T-cell (primary cell): ENCODE data around the gene WDR54. TPM values are rescaled to one million over a fixed set of nuclear protein-coding genes. Genes with fewer than 3 reads are reported as not detected.

Experiments used
- ATAC-seq, 4 experiments: fragments of 200-7000 bp in 3 of 4; fragments of 150-1000 bp in 1 of 4; cut with Tn5 transposase; replicated peaks in 1 of 4; 1 replicate in 3 of 4; 2 replicates in 1 of 4; pipeline ENCODE4 v1.10.0; 2021; ENCODE audit warnings: moderate library complexity in 3 of 4, mild to moderate bottlenecking in 2 of 4, moderate number of reproducible peaks in 1 of 4
- CTCF ChIA-PET, 2 donors: fragments of 300-600 bp; sonication (Branson Sonifier 250); formaldehyde crosslinking; loops; one replicate each; lab custom pipeline; 2022; ENCODE audit warnings: antibody characterized with exemption in 2 of 2; lab: Charles Lee
- POLR2A ChIA-PET, 2 donors: fragments of 300-600 bp; sonication (Branson Sonifier 250); formaldehyde crosslinking; loops; one replicate each; lab custom pipeline; 2022; ENCODE audit warnings: antibody characterized with exemption in 2 of 2; lab: Charles Lee
- DNase-seq, 35 experiments: peaks; one replicate each; pipeline versions ENCODE4 v3.0.0 to v3.0.0-alpha.2; 2013 to 2023
- H3K27ac ChIP-seq: one replicate; pipeline ENCODE4 v1.5.1; 2013; ENCODE audit warnings: low read length
- H3K27me3 ChIP-seq, 2 experiments: replicated peaks in 1 of 2; 1 replicate in 1 of 2; 2 replicates in 1 of 2; pipeline versions ENCODE4 v1.6.1 to v1.7.0; 2013; ENCODE audit warnings: low read length in 1 of 2, mixed read lengths in 1 of 2; ENCODE audit not compliant: control insufficient read depth in 2 of 2, insufficient read depth in 2 of 2; ENCODE audit errors: extremely low read depth in 1 of 2
- H3K36me3 ChIP-seq, 2 donors: 1 replicate in 1 of 2; 2 replicates in 1 of 2; pipeline versions ENCODE4 v1.6.1 to v1.7.0; 2013; ENCODE audit warnings: low read length in 1 of 2; ENCODE audit not compliant: control insufficient read depth in 2 of 2, insufficient read depth in 1 of 2; ENCODE audit errors: extremely low read depth in 1 of 2
- H3K4me1 ChIP-seq, 2 experiments: 1 replicate in 1 of 2; 2 replicates in 1 of 2; pipeline versions ENCODE4 v1.6.1 to v1.7.0; 2013; ENCODE audit warnings: low read length in 2 of 2, mixed read lengths in 1 of 2; ENCODE audit not compliant: insufficient read depth in 2 of 2, control insufficient read depth in 1 of 2; ENCODE audit errors: extremely low read depth in 1 of 2
- H3K4me3 ChIP-seq, 2 donors: 1 replicate in 1 of 2; 2 replicates in 1 of 2; pipeline versions ENCODE4 v1.5.1 to v1.7.0; 2013; ENCODE audit warnings: mild to moderate bottlenecking in 2 of 2, low read length in 1 of 2, moderate library complexity in 1 of 2; ENCODE audit not compliant: control insufficient read depth in 1 of 2; ENCODE audit errors: extremely low read depth in 1 of 2
- H3K9me3 ChIP-seq: 2 replicates; pipeline ENCODE4 v1.7.0; 2013
- H3K27ac Mint-ChIP-seq, 2 donors: one replicate each; pipeline ENCODE4 v1.8.0; 2020 to 2021; ENCODE audit warnings: mild to moderate bottlenecking in 2 of 2, mixed read lengths in 2 of 2
- H3K27me3 Mint-ChIP-seq, 2 donors: one replicate each; pipeline ENCODE4 v1.8.0; 2021 to 2022; ENCODE audit warnings: mixed read lengths in 2 of 2
- H3K36me3 Mint-ChIP-seq: one replicate; pipeline ENCODE4 v1.8.0; 2021; ENCODE audit warnings: mixed read lengths
- H3K4me1 Mint-ChIP-seq, 3 donors: one replicate each; pipeline ENCODE4 v1.8.0; 2020 to 2022; ENCODE audit warnings: mixed read lengths in 3 of 3, mild to moderate bottlenecking in 1 of 3
- H3K4me3 Mint-ChIP-seq, 3 donors: one replicate each; pipeline ENCODE4 v1.8.0; 2020 to 2022; ENCODE audit warnings: mild to moderate bottlenecking in 3 of 3, mixed read lengths in 3 of 3, moderate library complexity in 3 of 3
- H3K9me3 Mint-ChIP-seq, 3 donors: one replicate each; pipeline ENCODE4 v1.8.0; 2020 to 2022; ENCODE audit warnings: mixed read lengths in 3 of 3
- WGBS: methylation state at CpG from one replicate; pipeline ENCODE4 v1.1.5; 2013; ENCODE audit warnings: missing lambda C conversion rate; ENCODE audit not compliant: insufficient coverage; 5-methylcytosine and 5-hydroxymethylcytosine counted together
- total RNA-seq, 35 experiments: library from RNA in 6 of 35; stranded (reverse) in 6 of 35; fragments of 120-200 nt in 1 of 35; gene quantifications; one replicate each; pipeline versions ENCODE4 v1.2.1 to v1.2.4 and lab custom pipeline; 2013 to 2026

WDR54 gene
- total RNA-seq, 5 donors from 2014 or later (not counting 1 experiment from before 2014, with no cell fraction given): 31.4 to 46.8 (median 45.4) TPM

- ChIA-PET CTCF (no interaction called here), POLR2A (interaction anchor here in 1 of 2 donors (1.0 to 1.1 kb wide), 2 partner anchors 8 to 18 kb away, joined by 3 to 4 read pairs; partner anchors contain the start of gene TTC31)
- Histone ChIP-seq H3K27ac (no peak overlapping the region), H3K27me3 (no peaks in the 10 kb centered on the region), H3K36me3 (peaks cover 9 to 33% of the 10 kb centered on the region in 2 donors), H3K4me1 (peaks cover 13 to 27% of the 10 kb centered on the region in 2 experiments), H3K4me3 (no peak overlapping the region), H3K9me3 (no peaks in the 10 kb centered on the region)
- Mint-ChIP-seq H3K9me3 (no peaks in the 10 kb centered on the region), H3K36me3 (peaks cover 28% of the 10 kb centered on the region), H3K4me3 (no peak overlapping the region), H3K27ac (no peak overlapping the region), H3K27me3 (no peaks in the 10 kb centered on the region), H3K4me1 (peaks cover 23 to 34% (median 25%) of the 10 kb centered on the region in 3 donors)
- no peak for ATAC-seq
- WGBS: 95% methylated on average over 2 of the region's 5 CpGs
- no peak for DNase-seq
Observed at GRCh38 chr2:74474899-74475298, 53.4 kb downstream of the WDR54 start.

Other genes with a start within 250 kb of the WDR54 start
- gene MOB1A, start 242.9 kb upstream of the WDR54 start, total RNA-seq: 100 to 1,000 TPM; 131 to 156 (median 138) TPM
- gene MTHFD2, start 223.1 kb upstream of the WDR54 start, total RNA-seq: 10 to 100 TPM; 26.3 to 59.3 (median 47.9) TPM
- gene SLC4A5, start 78.3 kb upstream of the WDR54 start, total RNA-seq: 10 to 100 TPM; 10.1 to 19.3 (median 14.6) TPM
- 100 to 1,000 TPM in 3 of 5 donors, 10 to 100 TPM in 2; 81.9 to 124 (median 117) TPM for gene DCTN1, start 41.4 kb upstream of the WDR54 start, total RNA-seq
- gene C2orf81, start 111 bp upstream of the WDR54 start, total RNA-seq: 1 to 10 TPM; 5.0 to 9.5 (median 7.5) TPM
- gene RTKN, start 20.2 kb downstream of the WDR54 start, total RNA-seq: 1 to 10 TPM in 1 of 5 donors, under 1 TPM in 3, not detected in 1; 0.93 to 1.7 (median 0.96) TPM
- 10 to 100 TPM; 44.5 to 70.8 (median 68.4) TPM for gene INO80B, start 33.4 kb downstream of the WDR54 start, total RNA-seq
- gene WBP1, start 36.7 kb downstream of the WDR54 start, total RNA-seq: 100 to 1,000 TPM in 2 of 5 donors, 10 to 100 TPM in 3; 80.2 to 104 (median 98.2) TPM
- 100 to 1,000 TPM in 1 of 5 donors, 10 to 100 TPM in 4; 72.0 to 114 (median 93.8) TPM for gene MOGS, start 43.7 kb downstream of the WDR54 start, total RNA-seq
- 10 to 100 TPM; 53.9 to 77.9 (median 59.4) TPM for gene MRPL53, start 51.0 kb downstream of the WDR54 start, total RNA-seq
- gene CCDC142, start 61.3 kb downstream of the WDR54 start, total RNA-seq: 10 to 100 TPM; 16.1 to 59.3 (median 56.7) TPM
- 10 to 100 TPM; 33.1 to 45.8 (median 44.6) TPM for gene TTC31, start 61.4 kb downstream of the WDR54 start, total RNA-seq
- under 1 TPM in 4 of 5 donors, not detected in 1; 0.32 to 0.73 (median 0.66) TPM for gene LBX2, start 77.9 kb downstream of the WDR54 start, total RNA-seq
- gene PCGF1, start 86.0 kb downstream of the WDR54 start, total RNA-seq: 10 to 100 TPM; 17.6 to 34.3 (median 28.0) TPM
- under 1 TPM in 2 of 5 donors, not detected in 3; 0.28 to 0.46 TPM for gene TLX2, start 92.7 kb downstream of the WDR54 start, total RNA-seq
- under 1 TPM in 3 of 5 donors, not detected in 2; 0.33 to 0.76 (median 0.47) TPM for gene DQX1, start 104.5 kb downstream of the WDR54 start, total RNA-seq
- gene AUP1, start 108.0 kb downstream of the WDR54 start, total RNA-seq: 100 to 1,000 TPM; 144 to 167 (median 149) TPM
- gene HTRA2, start 108.2 kb downstream of the WDR54 start, total RNA-seq: 10 to 100 TPM; 25.1 to 45.2 (median 38.3) TPM
- gene LOXL3, start 132.2 kb downstream of the WDR54 start, total RNA-seq: under 1 TPM in 4 of 5 donors, not detected in 1; 0.10 to 0.47 (median 0.38) TPM
- 10 to 100 TPM in 3 of 5 donors, 1 to 10 TPM in 2; 9.6 to 36.5 (median 33.0) TPM for gene DOK1, start 133.0 kb downstream of the WDR54 start, total RNA-seq
- not detected for gene M1AP, start 226.6 kb downstream of the WDR54 start, total RNA-seq
- gene SEMA4F, start 232.5 kb downstream of the WDR54 start, total RNA-seq: 10 to 100 TPM; 12.2 to 24.9 (median 18.6) TPM